ENCODE results near the gene DCLK1.
"Not testable (repeated sequence)": the region's sequence is repeated elsewhere in the genome, so short reads cannot be mapped to it uniquely, and the experiment has no call there.

DCLK1 gene

DNA sequence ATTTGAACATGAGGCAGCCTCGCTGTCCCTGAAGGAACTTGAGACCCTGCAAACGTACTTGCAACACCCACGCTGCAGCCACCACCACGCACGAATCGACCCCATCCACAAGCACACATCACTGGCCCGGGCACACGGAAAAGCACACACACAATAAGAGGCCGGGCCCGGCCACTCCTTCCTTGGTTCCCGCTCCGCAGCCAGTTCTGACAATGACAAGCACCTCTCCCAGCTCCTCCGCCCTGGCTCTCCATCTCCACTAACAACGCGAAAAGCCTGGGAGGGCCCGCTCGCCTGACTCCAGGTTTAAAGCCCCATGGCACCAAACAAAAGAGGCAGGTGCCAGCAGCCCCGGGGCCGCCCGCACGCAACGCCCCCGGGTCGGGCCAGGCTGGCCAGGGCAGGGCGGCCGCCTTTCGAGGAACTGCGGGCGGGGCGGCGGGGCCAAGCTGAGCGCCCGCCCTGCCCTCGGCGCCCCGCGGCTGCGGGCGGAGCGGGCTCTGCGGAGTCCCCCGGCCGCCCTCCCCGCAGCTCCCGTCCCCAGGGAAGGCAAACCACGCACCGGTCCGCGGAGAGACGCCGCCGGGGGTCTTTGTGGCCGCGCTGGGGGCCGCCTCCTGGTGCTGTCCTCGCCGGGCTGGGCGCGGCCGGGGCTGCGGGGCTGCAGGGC is 495 bp downstream of the DCLK1 start:
- peak; percentile 49 for DNase-seq

DNA sequence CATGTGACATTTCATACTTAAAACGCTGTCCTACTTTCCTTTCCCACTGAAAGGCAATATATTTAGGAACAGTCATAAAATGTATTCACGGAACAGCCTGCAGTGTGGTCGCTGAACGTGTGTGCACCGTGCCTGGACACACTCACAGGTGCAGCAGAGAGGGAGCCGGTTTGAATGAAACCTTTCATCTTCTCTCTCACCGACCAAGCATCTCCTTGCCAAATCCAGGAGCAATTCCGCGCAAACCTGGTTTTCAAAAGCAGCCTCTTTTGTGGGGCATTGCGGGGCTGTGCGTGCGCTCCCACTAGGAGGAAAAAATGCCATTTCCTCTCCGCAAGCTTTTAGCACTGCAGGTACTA is 1.0 kb downstream of the DCLK1 start:
- no peak for DNase-seq

DNA sequence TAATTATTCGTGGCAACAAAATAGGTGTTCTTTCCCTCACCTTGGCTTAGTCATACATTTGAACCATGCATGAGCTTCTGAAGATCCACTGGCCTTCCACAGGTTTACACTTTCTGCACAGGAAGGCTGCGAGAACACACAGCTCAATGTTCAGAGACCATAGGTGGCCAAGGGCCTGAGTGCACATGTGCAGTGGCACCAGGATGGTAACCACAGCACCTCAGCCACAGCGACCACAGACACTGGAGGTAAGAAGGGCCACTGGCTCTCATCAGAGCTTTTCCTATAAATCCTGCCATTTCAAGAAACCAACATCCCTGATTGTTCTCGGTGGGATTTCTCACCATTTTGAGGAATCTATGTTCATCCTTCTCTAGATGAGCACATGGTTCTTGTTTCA is 1.6 kb downstream of the DCLK1 start:
- no peak for DNase-seq

DNA sequence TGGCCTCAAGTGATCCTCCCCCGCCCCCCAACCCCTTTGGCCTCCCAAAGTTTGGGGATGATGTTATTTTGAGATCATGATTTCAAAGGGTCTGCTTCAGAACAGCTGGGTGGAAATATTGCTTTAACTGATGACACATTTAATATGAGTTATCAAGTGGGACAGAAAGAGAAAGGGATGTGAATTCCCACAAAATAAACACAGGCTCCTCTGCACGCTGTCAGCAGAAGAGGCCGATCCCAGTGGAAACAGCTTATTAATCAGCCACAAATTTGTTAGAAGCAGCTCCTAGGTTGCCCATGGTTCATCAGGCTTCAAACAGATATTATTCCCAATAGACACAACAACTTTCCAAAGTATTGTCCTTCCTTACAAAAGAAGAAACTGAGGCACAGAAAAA is 4.7 kb downstream of the DCLK1 start:
- DNase-seq: no peak

DNA sequence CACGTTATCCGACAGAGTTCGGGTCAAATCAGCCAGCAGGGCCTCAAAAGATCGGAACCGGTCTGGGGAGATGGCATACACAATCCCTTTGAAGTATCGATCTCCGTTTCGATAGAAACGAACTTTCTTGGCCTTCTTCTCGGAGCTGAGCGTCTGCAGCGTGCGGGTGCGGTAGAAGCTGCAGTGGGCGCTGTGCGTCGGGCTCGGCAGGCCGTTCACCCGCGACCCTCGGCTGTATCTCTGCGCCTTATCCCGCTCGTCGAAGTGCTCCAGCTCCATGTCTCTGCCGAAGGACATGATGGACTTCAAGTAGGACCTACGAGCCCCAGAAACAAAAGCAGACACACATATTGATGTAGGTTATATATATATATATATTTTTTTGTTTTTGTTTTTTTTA is 5.3 kb downstream of the DCLK1 start:
- no peak for DNase-seq

DNA sequence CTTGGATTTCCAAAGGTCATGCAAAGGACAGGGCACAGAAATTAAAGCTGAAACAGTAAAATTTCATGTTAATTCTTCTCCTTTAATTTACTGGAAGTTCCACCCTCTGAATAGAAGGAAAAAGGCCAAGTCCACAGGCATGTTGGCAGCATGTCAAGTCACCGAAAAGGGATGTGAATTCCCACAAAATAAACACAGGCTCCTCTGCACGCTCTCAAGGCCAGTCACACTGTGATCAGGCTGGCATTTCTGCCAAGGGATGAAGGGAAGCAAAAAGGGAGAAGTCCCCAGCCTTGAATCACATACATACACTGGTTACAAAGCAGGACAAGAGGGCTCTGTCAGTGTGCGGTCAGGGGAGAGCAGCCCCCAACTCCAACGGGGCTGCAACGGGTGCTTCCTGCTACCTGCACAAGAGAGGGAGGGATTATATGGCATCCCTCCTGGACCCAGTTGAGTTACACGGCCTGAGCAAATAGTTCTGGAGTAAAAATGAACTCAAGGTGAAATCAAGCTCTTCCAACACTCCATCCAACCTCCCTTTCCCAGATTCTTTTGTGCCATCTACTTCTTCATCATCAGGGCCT is 6.9 kb downstream of the DCLK1 start:
- peak; percentile 35 for DNase-seq

DNA sequence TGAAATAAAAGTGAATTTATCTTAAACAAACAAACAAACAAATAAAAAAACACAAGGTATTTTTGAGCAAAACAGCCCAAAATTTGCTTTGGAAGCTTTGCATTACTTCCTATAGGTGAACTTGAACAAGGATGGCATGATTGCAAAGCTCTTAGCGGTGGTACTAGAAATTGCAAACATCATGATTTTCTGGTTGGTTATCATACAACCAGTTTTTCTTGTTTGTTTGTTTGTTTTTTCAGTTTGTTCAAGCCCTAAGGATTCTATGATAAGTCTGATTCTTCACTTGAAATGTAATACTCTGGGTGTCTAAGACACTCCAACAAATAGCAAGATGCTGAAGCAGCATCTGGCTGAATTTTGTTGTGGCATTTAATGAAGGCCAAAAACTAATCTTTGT is 15.9 kb downstream of the DCLK1 start:
- no peak for DNase-seq

DNA sequence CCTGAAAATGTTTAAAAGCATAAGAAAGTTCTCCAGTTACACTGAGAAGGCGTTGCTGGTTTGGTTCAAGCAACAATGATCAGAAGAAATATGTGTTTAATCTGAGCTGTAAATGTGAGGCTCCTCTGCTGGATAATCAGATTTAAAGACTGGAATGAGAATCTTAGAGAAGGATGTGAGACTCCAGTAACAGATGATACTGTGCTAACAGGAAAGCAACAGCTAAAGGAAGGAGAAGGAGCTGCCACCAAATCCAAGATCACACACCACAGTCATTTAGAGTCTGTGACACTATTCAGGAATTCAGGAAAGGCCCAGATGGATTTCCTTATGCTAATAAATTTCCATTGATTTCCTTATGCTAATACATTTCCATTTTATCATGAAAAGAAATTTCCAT is 16.9 kb downstream of the DCLK1 start:
- DNase-seq: no peak

DNA sequence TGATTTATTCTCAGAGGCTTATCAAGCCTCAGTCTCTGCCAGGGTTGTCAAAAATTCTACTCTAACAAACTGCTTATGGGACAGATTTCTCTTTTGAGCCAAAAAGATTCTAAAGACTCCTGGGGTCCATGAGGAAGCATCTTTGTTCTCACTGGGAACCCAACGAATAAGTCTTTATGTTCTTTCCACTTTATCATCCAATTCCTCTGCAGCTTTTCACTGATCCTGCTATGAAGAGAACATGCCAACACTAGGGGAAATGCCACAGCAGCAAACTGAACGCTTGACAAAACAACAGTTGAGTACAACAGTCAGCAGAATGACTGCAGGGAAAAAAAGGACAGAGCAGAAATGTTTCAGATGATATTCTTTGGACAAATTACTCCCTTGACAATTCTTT is 22.2 kb downstream of the DCLK1 start:
- DNase-seq: no peak

DNA sequence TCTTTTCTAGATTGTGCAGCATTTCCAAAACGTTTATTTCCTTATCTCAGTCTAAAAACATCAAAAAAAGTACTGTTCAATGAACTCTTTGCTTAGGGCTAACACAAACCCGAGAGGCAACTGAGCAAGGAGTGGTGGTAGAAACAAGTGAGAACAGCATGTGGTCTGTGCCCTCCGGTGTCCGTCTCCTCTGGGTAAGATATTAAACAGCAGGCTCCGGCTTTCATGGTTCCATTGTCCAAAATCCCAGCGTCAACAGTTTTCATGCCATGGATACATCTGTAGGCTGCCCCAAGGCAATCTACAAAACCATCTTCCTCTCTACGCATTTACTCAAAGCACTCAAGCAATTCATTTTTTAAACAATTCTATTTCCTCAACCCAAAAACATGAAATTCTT is 22.8 kb downstream of the DCLK1 start:
- DNase-seq: no peak

DNA sequence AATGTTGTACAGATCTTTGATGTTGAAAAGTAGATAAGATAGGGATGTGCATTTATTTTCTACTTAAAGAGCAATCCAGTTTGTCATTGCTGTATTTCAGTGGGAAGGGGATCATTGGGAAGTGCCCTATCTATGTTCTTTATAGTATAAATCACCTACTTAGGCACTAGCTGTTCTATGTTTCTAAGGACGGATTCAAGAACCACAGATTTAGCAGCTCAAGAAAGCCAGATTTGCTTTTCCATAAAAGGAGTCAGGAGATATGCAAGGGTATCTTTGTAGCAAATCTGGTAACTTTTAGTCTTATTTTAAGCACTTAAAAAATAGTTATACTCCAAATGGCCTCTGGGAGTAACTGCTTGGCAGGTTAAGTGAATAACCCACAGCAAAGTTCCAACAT is 23.7 kb downstream of the DCLK1 start:
- no peak for DNase-seq

DNA sequence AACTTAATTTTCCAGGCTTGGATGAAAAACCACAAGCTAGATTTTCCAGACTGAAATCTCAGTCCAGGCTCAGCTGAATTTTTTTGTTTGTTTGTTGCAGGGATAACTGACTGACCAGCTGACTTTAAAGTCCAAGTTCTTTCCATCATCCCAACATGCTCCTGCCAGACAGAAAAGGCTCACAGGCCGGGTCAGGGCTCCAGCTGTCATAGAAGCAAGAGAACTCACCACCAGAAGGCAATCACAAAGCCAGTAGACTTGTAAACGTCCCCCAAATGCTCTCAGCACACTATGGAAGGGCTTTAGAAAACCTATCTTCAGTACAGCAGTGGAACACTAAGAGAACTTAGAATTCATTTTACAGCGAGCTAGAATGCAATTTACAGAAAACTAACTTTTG is 25.5 kb downstream of the DCLK1 start:
- no peak for DNase-seq

DNA sequence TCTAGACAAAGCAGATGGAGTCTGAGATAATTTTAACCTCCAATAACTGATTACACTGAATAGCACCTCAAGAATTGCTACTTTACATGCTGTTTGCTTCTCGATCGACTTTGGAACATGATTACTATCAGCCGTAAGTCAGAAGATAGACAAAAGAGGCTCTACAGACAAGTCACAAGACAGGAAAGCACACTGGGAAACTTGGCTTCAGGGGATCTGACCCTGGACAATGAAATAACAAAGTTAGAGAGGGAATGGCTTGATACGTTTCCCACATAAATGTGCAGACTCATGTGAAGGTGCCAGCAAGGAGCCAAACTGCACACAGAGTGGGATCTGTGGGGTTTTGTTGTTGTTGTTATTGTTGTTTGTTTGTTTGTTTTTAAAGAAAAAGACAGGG is 28.5 kb downstream of the DCLK1 start:
- no peak for DNase-seq

DNA sequence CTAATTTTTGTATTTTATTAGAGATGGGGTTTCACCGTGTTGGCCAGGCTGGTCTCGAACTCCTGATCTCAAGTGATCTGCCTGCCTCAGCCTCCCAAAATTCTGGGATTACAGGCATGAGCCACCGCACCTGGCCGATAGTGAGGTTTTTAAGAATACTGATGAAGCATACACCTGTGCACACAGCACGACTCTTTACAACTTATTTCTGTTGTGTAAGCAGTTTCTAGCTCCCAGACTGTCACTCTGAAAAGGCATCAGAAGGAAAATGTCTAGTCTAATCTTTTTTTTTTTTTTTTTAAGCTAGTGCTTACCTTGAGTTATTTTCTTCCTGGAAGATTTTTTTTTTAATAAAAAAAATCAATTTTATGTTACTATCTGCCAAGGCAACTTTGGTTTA is 29.3 kb downstream of the DCLK1 start:
- DNase-seq: not testable (repeated sequence)

DNA sequence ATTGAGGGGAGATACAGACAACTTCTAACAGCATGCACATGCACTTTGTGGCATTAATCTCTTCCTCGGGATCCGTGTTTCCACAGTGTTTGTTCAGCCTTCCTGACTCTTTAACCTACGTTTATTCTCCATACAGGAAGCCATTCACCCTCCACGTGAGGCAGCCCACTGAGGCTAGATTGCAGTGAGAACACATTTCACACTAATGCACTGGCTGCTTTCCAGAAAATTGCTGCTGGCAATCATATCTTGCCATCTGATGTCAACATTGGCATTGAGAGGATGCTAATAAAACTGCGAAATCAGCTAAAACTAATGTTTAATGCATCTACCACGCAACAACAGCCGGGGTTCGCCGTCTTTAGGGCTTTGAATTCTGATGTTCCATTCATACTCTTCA is 30.0 kb downstream of the DCLK1 start:
- DNase-seq: no peak

DNA sequence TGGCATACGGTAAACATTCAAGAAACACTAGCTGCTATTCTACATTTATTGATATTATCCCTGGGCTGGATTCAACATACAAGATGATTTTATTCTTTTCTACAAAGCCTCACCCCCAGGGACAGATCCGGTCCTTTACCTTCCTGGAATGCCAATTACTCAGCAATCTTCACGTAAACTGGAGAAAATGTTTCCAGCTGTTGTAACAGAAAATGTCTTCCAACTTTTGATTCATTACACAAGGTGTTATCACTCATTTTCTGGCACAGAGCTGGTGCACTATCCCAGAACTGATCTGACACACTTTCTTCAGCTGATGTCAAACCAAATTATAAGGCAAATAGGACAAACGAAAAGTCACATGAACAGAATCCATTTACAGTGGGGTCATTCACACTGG is 33.1 kb downstream of the DCLK1 start:
- DNase-seq: no peak

DNA sequence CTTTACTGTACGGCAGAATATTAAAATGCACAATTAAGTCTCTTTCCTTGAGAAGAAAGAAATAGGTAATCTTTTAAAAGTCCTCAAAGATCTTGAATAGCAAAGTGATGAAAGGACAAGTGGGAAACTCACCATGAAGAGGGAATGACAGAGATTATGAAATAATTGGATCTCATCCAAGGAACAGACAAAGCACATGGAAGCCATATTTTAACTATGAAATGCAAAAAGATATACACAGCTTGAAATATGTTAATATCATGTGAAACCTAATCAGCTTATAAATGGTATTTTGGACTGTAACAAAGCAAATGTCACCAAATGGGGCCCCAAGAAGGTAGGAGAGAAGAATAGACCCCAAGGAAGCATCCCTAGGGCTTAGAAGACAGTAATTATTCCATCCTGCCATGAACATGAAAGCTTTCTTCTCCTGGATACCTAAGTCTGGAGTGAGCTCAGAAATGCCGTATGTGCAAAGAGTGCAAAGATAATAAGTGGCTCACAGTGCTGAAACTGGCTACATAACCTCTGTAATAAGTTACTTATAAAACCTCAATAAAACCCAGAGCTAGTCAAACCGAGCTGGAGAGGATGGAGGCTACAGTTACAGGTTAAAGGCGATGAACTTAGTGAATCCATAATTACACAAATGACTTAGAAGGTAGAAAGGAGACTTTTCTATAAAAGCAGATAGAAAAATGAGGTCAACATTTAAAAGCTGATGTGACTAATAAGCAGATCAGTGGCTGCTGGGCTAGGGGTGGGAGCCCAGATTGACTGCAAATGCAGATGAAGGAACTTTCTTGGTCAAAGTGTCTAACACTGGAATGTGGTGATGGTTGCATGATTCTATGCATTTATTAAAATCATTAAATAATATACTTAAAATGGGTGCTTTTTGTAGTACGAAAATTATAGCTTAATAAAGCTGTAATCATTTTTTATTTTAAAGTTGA is 34.4 kb downstream of the DCLK1 start:
- DNase-seq: no peak

DNA sequence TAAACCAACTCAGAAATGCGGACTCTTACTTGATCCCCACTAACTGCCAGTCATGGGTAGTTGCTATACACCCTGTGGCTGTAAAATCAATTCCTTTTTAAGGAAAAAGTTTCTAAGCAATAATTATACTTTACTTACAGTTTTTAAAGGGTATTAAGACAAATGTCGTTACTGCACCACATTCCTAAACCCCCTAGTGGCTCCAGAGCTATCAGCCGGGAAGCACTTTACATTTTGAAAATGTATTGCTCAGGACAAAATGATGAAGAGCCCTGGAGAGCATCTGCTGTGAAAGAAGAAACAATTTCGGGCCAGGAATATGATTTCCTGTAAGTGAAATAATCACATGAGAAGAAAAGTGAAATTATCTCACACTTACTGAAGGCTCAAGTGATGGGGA is 36.7 kb downstream of the DCLK1 start:
- no peak for DNase-seq

DNA sequence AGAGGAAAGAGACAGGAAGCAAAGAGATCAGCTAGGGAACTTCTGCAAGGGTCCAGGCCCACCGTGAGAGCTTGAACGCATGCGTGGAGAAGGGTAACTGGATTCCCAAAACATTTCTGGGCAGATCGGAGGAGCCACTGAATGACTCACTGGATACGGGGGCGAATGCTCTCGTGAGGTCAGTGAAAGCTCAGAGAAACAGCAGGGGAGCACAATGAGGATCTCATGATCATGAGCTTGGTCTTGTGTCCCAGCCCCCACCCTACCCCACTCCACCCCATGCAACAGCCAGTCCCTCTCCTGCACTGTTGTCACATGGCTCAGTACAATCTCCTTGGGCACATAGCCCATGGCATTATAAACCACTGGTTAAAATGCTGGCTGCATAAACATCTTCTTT is 40.6 kb downstream of the DCLK1 start:
- DNase-seq: no peak

DNA sequence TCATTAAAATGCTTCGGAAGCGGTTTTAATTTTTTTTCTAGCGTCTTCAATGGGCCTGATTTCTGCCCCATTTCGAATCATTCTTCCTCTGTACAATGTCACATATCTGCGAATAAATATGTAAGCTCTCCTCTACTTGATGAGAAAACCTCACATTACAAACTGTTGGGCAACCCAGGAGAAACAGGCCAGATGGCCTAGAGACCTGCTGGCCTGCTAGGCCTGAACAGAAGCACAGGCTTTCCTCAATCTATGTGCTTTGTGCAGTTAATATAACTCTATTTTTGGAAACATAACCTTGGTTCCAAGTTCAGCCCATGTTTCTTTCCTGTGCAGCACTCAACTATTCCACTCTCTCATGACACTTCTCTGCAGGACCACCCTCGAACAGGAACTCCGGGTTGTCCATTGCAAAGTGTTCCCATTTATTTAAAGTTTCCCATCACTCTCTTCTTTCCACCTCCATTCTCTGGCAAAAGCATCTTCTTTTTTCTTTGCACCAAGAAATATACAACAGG is 42.0 kb downstream of the DCLK1 start:
- no peak for DNase-seq

DNA sequence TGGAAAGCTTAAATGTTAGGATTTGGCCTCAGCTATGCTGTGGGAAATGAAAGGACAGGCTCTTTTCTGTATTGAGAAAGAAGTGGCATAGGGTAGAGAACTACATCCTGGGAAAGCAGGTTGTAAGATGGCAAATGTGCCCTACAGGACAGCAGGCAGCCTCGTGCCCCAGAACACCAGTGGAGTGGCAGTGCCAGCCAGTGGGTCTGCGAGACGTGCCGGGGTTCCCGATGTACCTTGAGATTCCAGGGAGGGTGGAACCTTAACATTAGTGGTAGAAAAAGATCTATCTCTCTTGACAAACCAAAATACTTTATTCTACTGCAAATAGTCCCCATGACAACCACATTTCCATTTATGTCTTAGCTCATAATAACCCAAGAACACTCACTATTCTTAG is 42.7 kb downstream of the DCLK1 start:
- DNase-seq: no peak

DNA sequence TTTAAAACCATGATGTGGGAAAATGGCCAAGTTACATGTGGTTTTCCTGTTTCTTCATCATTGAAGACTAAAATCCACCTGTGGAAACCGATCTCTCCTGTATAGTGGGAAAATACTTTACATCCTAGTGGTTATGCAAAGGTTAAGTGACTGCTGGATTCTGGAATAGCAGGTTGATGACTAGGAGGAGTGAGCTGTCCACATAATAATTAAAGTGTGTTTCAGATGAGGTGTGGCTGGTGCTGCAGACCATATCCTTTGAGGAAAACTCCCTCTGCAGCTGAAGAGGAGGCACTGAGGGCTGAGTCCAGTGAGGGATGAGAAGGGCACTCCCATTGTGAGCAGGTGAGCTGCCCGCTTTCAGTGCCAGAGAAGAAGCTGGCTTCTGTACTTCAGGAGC is 43.2 kb downstream of the DCLK1 start:
- no peak for DNase-seq

DNA sequence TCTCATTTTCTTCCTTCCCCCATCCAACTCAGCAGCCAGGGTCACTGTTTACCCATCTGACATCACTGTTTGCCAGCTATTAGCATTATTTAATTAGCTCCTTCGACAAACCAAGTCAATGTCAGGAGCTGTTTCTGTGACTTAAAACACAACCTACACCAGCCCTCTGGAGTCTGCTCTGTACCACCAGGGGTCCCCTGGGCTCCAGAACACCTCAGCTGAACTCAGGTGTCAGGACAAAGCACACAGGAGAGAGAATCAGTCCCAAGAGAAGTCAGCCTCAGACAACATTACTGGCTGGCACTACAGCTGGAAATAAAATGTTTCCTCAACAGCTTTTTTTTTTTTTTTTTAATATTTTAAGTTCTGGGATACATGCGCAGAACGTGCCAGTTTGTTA is 45.1 kb downstream of the DCLK1 start:
- DNase-seq: no peak

DNA sequence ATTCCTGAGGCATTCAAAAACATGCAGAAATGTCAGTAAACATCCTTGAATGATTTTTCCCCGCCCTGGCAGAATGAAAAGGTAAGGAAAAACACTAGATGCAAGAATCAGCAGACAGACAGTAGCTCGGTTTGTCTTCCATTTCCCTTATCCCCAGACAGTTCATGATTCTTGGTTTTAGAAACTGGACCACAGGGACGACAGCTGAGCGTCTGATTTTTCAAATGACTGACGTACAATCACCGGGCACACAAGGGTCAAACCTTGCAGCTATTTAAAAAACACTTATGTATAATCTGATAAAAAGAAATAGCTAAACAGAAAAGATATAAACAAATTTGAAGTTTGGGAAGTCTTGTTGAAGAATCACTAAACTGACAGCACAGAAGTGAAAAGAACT is 47.1 kb downstream of the DCLK1 start:
- DNase-seq: no peak
